GM19395 (cell line): ENCODE measurements around the gene NCKAP5.
A peak's percentile ranks its signal among the peaks of the same experiment; 100 is the strongest.

Source experiments
- ATAC-seq: cut with Tn5 transposase; IDR thresholded peaks from one replicate; pipeline ENCODE4 v1.9.1; 2021; ENCODE audit warnings: mild to moderate bottlenecking, moderate library complexity; ENCODE audit not compliant: unreplicated experiment

NCKAP5 gene

DNA sequence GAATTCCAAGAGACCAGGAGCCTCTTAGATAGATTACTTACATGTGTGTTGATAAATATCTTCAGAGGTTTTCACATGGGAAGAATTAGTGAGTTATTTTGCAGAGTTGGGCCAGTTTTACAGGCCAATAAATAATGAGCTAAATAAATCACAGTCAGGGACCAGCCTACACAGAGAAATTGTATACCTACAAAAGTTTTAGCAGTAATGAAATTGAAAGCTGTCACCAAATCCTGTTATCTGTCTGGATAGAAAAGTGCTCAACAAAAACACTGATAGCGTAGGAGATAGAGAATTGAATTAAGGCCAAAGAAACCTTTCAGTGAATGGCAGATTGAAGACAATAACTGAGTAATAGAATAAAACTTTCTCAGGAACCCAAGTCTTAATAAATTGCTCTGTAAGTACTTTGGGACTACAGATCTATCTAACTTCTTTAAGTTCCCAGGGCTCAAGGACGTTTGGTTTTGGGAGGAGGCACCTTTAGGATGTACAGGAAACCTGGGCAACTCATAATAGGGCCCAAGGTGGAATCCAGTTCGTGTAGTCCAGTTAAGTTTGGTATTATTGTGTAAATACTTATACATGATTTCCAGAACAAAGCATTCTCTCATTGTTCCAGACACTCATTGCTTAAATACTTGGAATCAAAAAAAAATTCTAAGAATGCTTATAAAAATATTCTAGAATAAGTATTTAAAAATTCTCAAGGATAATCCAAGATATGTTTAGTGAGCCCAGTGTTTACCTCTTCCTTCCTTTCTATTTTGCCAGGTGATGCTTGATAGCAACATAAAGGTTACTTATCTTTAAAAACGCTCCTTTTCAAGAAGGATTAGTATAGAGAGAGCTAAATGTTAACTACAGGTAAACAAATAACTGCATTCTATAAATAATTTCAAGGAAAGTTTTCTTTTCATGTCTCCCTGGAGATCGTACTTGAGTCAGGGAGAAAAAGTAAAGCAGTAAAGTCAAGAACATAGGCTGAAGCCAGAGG is 134.5 kb downstream of the NCKAP5 start:
- no peak for ATAC-seq

DNA sequence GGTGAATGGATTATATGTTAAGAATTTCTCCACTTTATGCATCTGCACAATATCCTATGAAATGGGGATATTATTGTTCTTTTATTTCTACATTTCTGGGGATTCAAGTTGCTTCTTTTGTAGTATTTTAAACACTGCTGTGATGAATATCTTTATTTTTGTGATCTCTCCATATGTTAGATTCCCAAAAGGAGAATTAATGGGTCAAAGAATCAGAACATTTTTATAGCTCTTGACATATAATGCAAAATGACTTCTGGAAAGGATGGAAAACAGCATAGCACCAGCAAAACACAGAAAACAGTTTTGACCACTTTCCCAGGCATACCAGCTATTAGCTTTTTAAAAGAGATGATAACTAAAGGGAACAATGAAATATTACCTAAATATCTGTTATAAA is 135.5 kb downstream of the NCKAP5 start:
- no peak for ATAC-seq

DNA sequence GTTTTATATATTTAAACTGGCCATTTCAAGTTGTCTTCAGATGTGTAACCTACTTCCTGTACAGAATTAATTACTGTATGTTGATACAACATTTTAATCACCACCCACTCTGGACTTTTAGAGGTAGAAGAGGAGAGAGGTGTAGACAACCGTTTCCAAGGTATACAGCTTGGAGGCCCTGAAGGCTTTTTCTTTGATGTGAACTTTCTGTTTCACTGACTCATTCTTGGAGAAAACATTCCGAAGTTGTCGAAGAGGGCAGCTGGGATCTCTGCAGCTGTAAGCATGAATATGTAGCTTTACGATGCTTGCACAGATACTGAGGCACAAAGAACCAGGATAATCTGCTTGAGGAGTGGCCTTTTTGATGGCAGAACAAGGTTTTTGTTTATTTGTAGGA is 137.0 kb downstream of the NCKAP5 start:
- ATAC-seq = no peak

DNA sequence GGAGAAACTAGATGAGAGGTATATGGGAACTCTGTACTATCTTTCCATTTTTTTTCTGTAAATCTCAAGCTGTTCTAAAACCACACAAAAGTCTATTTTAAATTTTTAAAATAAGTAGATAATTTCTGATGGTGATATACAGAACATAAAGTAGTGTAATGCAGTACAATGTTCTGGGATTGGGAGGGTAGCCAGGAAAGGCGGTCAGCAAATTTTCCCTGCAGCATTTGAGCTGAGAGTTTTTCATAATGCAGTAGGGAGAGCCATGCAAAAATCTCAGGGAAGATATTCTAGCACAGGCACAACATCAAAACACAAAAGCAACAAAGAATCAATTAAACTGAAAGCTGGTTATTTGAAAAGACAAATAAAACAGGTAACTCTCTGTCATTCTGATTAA is 141.5 kb downstream of the NCKAP5 start:
- no peak for ATAC-seq

DNA sequence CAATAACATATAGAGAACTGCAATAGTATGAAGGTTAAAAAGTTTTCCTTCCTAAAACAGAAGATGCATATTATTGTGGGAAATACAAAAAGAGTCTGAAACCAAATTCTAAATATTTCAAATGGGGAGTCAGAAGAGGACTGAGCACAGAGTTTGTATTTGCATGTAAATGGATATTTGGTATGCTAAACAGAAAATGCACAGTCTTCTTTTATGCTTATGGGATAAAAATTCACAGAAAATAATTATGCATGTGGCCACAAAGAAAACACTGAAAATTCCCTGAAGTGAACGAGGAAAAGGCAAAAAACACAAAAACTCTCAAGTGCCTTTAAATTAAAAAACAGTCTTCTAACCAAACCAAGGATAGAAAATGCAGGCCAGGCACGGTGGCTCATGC is 142.7 kb downstream of the NCKAP5 start:
- no peak for ATAC-seq

DNA sequence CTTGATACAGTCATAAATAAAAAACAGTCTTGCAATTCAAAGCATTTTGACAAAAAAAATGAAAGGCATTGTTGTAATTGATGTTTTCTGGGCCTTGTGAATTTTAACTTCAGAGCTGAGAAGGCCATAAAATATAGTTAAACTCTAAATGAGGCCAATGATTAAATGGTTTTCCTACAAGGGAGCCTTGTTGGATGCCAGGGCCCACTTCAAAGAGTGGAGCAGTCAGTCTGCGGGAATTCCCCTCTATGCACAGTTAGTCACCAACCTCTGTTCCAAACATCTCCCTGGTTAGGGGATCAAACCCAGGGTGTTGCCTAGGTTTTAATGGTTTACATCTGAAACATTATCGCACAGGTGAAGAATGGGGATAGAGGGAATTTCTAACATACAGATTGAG is 143.4 kb downstream of the NCKAP5 start:
- no peak for ATAC-seq

DNA sequence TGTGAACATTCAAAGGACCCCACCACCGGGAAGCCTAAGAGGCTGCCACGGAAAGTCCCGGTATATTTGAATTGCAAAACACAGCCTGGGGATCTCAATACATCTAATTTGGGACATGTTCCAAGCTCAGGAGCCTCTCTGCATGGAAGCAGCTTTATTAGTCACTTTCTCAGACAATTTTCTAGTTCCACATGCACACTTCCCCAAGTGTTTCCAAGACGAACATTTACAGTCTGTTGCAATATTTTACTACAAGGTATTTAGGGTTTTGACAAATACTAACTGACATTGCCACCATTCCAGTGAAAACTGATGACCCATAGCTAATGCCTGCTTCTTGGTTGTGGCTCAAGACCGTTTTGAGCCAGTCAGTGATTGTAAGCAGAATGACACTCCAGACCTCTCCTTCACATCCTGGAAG is 145.3 kb downstream of the NCKAP5 start:
- ATAC-seq = no peak

DNA sequence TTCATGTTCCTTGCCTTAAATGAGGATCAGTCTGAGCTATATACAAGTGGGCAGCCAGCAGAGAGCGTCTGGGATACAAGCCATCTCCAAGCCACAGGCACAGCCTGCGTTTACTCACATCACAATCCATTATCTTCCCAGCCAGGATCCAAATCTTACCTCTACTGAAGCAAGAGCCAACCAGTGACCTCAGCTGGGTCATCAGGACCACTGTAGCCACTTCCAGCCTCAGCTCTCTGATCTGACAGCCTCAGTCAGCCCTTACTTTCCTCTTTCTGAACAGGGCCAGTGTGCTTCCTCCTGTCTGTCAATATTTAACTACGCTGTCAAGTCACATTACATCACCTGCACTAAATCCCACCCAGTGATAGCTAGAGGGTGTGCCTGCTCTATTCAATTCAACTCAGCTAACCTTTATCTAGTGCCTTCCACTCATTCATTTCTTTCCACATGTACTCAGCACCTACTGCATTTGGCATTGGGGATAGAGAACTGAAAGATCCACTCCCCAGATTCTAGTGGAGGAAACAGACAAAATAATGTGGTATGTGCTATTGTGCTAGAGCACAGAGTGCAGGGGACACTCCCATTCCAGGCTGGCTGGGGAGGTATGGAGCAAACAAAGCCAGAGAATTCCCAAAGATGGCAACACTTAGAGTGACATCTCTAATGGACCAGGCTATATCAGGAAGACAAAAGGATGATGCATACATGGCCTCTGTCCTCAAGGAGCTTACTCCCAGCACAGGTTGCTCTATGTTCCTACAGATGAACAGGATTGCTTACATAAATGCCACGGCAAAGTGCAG is 146.5 kb downstream of the NCKAP5 start:
- peak; percentile 94 for ATAC-seq

DNA sequence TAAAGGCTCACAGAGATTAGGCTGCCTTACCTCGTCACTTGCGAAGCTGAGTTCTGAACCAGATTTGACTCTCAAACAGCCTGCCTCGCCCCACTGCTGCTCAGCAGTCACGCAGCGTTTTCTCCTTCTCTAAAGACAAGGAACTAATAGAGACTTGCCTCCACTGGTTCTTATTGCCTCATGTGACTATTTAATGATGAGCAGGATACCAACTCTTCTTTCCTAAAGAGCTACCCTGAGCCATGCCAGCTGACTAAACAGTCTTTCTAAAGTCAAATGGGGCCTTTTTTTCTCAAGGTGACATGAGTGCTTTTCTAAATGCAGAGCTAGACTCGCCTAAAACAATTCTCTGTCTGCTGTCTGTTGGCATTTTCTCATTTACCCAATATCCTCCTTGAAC is 147.5 kb downstream of the NCKAP5 start:
- no peak for ATAC-seq

DNA sequence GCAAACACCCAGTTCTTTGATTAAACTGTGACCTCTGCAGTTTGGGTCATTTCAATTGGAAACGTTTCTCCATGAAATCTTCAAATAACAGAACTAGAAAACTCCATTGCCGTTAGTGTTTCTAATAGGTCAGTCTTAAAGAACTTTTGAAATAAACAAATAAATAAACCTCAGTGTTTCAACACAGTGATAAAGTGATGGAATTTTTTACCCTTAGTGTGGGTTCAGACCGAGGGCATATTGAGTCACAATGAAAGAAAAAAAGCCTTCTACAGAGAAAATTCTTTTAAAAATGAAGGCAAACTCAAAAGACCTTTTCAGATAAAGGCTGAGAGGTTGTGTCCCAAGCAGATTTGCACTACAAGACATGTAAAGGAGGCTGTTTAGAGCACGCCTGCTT is 149.6 kb downstream of the NCKAP5 start:
- no peak for ATAC-seq

DNA sequence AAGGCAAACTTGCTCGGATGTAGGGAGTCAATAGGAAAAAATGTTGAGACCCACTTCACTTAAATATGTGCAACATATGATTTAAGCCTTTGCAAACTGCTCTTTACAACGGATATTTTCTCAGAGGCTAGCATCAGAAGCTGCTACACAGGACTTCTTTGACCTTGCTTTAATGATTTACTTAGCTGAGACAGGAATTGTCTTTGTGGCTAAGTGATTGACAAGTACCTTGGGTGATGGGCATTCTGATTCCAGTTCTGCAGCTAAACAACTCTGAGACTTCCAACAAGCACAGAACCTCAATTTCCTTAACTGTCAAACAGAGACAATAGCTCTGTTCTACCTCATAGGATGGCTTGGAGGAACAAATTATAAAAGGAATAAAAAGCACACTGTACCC is 150.2 kb downstream of the NCKAP5 start:
- no peak for ATAC-seq

DNA sequence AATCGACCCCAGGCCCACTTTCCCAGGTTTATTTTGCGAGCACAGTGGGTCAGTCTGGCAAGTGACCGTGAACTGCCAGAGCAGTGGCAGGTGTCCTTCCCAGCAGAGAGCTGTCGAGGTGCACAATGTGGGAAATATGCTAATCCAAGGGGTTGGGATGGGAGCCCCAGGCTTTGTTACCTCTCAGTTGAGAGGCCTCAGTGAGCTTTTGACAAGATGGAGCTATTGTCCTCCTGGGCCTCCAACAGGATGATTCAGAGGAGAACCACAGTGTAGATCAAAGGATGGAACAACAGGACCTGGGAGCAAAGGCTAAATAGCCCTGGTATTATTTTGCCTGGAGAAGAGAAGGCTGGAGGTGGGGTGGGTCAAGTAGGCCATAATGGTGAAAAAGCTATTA is 150.8 kb downstream of the NCKAP5 start:
- ATAC-seq = no peak

DNA sequence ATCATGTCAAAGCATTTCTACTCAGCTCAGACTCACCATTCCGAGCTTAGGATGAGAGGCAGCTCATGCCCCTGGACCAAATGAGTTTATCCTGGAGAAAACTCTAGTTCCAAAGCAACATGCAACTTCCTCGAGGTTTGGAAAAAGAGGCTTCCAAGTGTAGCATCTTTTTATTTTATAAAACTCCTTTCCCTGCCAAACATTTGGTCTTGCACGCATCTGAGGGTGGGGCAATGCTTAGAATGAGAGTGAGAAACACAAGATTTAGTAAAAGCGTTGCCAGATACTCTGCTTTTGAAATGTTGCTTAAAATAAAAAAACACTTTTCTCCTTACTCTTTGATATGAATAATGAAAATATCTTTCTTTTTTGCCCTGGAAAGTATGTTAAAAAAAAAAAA is 151.5 kb downstream of the NCKAP5 start:
- no peak for ATAC-seq

DNA sequence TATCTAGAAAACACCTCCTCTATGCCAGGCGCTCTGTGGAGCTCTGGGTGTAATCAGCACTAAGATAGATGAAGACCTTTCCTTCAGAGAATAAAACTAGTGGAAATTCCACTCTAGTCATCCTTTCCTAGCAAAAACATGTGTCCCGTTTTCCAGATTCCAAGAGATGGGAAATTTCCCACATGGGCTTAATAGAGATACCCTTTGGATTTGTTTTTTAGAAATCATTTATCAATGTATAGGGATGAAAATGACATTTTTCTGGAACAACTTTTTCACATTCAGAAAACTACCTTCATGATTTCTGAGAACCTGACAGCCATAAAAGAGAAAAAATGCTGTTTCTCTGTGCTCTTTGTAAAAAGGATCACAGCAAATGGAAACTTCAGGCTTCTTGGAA is 152.1 kb downstream of the NCKAP5 start:
- ATAC-seq = no peak

DNA sequence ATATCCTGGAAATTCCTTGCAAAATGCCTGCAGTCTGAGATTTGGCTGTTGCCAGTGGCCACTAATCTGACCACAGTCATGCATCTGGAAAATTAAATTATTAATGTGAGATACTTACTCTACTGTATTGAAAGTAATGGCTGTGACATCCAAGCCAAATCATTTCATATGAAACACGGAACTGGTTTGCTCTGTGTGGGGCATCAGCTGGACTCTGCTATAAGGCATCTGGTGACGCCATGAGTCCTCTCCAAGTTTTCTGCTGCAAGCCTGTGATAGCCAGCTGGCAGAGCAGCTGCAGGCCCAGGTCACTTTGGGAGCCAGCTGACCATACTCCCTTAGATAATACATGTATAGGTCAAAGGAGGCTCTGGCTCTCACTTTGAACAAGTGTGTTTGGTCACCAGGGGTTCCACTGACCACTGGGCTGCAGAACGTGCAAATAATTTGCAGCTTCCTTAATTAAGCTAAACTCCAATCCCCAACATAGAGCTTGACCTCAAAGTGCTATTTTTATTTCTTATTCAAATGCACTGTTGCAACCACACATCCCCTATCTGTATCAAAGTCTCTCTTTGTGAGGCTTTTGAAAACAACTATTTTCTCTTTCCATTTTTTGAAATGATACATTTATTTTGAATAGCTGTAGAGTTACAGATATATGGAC is 152.9 kb downstream of the NCKAP5 start:
- ATAC-seq = no peak

DNA sequence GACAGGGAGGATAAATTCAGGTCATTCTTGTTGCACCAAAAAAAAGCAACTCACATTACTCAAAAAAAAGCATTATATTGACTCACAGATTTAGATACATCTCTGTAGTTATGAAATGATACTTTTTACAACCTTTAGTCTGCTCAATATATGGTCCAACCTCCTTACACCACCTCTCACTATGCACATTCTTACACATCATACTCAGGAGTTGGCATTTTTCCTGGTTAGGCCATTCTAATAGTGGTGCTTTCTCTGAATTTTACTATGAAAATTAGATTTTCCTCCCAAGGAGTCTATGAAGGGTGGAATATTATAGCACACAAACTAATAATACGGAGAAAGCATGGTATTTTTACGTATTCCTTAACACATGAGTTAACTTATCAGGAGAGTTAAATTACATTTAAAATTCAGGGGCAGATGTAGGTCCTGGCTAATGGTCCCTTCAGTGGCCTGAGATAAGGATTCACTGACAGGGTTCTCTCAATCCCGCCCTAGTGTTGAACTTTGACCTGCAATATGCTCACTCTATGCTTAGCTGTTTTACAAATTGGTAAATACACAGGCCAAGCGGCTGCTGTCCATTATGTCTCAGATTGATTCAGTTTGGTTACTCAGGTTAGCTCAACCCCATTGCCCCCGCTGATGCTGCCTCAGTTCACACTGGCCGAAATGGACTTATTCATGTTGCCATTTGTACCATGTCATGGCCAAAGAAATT is 153.6 kb downstream of the NCKAP5 start:
- ATAC-seq = no peak

DNA sequence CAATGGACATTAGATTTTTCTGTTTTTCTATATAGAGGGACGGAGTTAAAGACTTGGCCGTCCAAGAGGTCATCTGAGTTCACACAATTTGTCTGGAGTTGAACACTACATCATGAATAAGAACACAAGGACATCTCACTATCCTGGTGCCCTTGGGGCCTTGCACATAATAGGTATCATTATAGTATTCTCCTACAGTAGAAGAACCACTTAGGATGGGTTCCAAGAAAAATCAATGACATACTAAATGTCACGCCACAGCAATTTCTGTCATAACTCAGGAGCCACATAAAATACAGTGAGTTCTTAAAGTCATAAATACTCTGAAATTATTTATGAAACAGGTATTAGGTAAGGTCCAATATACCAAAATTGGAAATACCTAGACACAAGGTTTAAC is 154.4 kb downstream of the NCKAP5 start:
- ATAC-seq = no peak

DNA sequence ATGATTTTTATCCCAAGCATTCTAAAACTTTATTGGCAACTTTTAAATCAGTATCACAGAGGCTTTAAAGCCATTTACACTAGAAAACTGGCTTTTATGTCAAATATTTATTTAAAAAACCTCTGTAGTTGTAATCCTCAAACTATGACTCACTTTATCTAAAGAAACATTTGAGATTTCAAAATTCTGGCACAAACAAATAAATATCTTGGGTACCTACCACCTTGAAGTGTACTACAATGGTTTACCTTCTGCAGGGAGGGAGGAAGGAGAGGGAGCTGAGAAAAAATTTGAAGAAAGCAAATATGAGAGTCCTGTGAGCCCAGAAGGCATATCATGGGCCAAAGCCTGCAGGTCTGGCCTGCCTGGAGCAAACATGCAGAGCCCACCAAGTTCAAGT is 155.6 kb downstream of the NCKAP5 start:
- no peak for ATAC-seq

DNA sequence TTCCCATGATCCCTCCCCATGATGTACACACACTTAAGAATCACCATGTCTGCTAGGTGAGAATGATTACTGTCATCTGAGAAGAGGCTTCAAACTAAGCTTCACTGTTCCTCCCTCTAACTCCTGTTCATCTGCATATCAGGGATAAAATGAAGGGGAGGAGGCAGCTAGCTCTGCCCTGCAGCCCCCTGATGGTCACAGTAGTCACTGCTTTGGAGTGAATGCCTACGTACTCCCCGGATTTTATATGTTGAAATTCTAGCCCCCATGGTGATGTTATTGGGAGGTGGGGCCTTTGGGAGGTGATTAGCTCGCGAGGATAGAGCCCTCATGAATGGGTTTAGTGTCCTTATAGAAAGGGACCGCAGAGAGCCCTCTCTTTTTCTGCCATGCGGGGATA is 156.4 kb downstream of the NCKAP5 start:
- no peak for ATAC-seq

DNA sequence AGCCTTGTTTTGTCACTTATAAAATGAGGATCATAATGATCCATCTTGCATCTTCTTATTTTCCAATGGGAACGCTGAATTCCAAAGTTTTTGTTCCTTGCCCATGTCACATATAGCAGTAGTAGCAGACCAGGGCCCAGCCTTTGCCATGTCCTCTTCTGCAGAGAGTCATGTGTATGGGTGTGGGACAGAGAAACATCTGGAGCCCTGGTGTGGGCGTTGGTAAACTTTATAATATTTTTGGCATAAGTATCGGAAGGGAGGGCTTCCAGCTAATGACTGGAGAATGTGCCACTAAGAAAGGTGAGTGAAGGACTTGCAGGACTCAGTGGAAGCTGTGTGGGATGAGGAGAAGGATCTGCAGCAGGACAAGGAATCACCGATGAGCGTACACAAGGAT is 157.2 kb downstream of the NCKAP5 start:
- ATAC-seq = no peak
